Lower leg skin (tissue), 3 donors: Measurements from ENCODE around the gene CD59.

ENCODE experiments used
- CTCF ChIP-seq, 3 donors: fragments of 450-650 bp; IDR thresholded peaks; one replicate each; pipeline ENCODE4 v1.5.1; 2016; ENCODE audit warnings: antibody characterized with exemption in 3 of 3, mild to moderate bottlenecking in 3 of 3, moderate library complexity in 2 of 3
- POLR2A ChIP-seq, 2 donors: fragments of 450-650 bp; IDR thresholded peaks; one replicate each; pipeline ENCODE4 v1.6.1; 2016 to 2017; ENCODE audit warnings: antibody characterized with exemption in 2 of 2, mild to moderate bottlenecking in 1 of 2, moderate library complexity in 1 of 2

DNA sequence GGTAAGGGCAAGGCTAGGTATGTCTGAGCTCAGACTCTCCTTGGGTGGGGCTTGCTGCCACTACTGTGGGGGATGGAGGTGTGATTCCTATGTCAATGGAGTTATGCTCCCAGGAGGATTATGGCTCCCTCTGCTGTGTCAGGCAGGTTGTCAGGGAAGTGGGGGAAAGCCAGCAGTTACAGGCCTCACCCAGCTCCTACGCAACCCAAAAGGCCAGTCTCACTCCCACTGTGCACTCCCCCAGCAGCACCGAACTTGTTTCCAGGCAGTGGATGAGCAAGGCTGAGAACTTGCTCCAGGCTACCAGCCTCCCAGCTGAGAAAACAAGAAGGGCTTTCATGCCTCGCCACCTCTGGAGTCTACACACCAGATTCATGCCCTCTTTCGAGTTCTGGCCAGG lies 53.8 kb downstream of the CD59 start:
- TF ChIP-seq CTCF (IDR thresholded peaks at IDR 0.05) (no peak), POLR2A (IDR thresholded peaks at IDR 0.05) (no peak)
